GM19328 (cell line): ENCODE measurements around the gene NR1D1.

ENCODE experiments used
- ATAC-seq: cut with Tn5 transposase; IDR thresholded peaks from one replicate; pipeline ENCODE4 v1.9.1; 2021; ENCODE audit warnings: mild to moderate bottlenecking, moderate library complexity; ENCODE audit not compliant: unreplicated experiment

The NR1D1 gene

GRCh38 chr17:40097931-40098845 is 2.2 kb downstream of the NR1D1 start:
- no peak for ATAC-seq

- no peak for ATAC-seq
Measured at GRCh38 chr17:40097087-40097486, 3.3 kb downstream of the NR1D1 start.

- ATAC-seq = peak; percentile 57
Measured at GRCh38 chr17:40095944-40096791, 4.2 kb downstream of the NR1D1 start.

GRCh38 chr17:40095351-40095943 is 4.9 kb downstream of the NR1D1 start:
- no peak for ATAC-seq

- no peak for ATAC-seq
Measured at GRCh38 chr17:40094874-40095273, 5.5 kb downstream of the NR1D1 start.

- no peak for ATAC-seq
Measured at GRCh38 chr17:40093580-40094201, 6.7 kb downstream of the NR1D1 start.

- ATAC-seq = no peak
Measured at GRCh38 chr17:40093005-40093579, 7.3 kb downstream of the NR1D1 start.

GRCh38 chr17:40092581-40092980 is 7.8 kb downstream of the NR1D1 start:
- no peak for ATAC-seq

- no peak for ATAC-seq
Measured at GRCh38 chr17:40091691-40092397, 8.5 kb downstream of the NR1D1 start.

- no peak for ATAC-seq
Measured at GRCh38 chr17:40090237-40091119, 9.9 kb downstream of the NR1D1 start.

- no peak for ATAC-seq
Measured at GRCh38 chr17:40089077-40089895, 11.1 kb downstream of the NR1D1 start.

GRCh38 chr17:40087903-40088718 is 12.3 kb downstream of the NR1D1 start:
- ATAC-seq = no peak

- no peak for ATAC-seq
Measured at GRCh38 chr17:40087049-40087794, 13.2 kb downstream of the NR1D1 start.

GRCh38 chr17:40086150-40087044 is 14.0 kb downstream of the NR1D1 start:
- no peak for ATAC-seq

- no peak for ATAC-seq
Measured at GRCh38 chr17:40084477-40084876, 15.9 kb downstream of the NR1D1 start.

GRCh38 chr17:40079545-40079944 is 20.8 kb downstream of the NR1D1 start:
- no peak for ATAC-seq
